Skin of body (tissue), 3 donors: Measurements from ENCODE around the gene RNF31. TPM values are rescaled to one million over a fixed set of nuclear protein-coding genes. Genes with fewer than 3 reads are reported as not detected.
"Not testable (repeated sequence)": the region's sequence is repeated elsewhere in the genome, so short reads cannot be mapped to it uniquely, and the experiment has no call there.

Experiments used
- DNase-seq: peaks from one replicate; lab custom pipeline; 2025; lab: John Stamatoyannopoulos, UW
- small RNA-seq: library from RNA; depleted of rRNA; stranded (forward); fragments of <200 nt; gene quantifications from one replicate; pipeline ENCODE3, GENCODE V24; 2014; ENCODE audit warnings: low replicate concordance
- total RNA-seq: library from RNA; depleted of rRNA; stranded (reverse); fragments of >200 nt; gene quantifications from one replicate; pipeline ENCODE4 v1.2.3, GENCODE V29; 2014

The RNF31 gene
- total RNA-seq, 1 donor from 2014 or later, result 24.2 TPM

GRCh38 chr14:24202538-24202937 lies 55.2 kb downstream of the RNF31 start:
- not testable (repeated sequence) for DNase-seq

GRCh38 chr14:24203249-24203886 lies 56.1 kb downstream of the RNF31 start:
- DNase-seq, result not testable (repeated sequence)

GRCh38 chr14:24204163-24205146 lies 57.2 kb downstream of the RNF31 start:
- no peak for DNase-seq

GRCh38 chr14:24206260-24207103 lies 59.2 kb downstream of the RNF31 start:
- no peak for DNase-seq

GRCh38 chr14:24207104-24207551 lies 59.8 kb downstream of the RNF31 start:
- DNase-seq, result no peak

- DNase-seq, result no peak
Observed at GRCh38 chr14:24207625-24208024, 60.3 kb downstream of the RNF31 start.

Small RNA genes lying within 50 kb of the gene (small RNA-seq; reads per million reads assigned to genes)
- not detected for gene AL136295.4
- not detected for gene CHMP4A
- gene IPO4, result not detected
- gene IRF9, result not detected
- gene RNA5SP383, result 0.14 reads per million

Other genes starting within 250 kb of the RNF31 start
- 23.5 TPM for gene DHRS4, start 193.7 kb upstream of the RNF31 start, total RNA-seq
- gene DHRS4L2, start 158.6 kb upstream of the RNF31 start, total RNA-seq, result 8.7 TPM
- gene CARMIL3, start 95.5 kb upstream of the RNF31 start, total RNA-seq, result 0.69 TPM
- gene CPNE6, start 75.9 kb upstream of the RNF31 start, total RNA-seq, result 0.20 TPM
- gene PCK2, start 53.2 kb upstream of the RNF31 start, total RNA-seq, result 7.2 TPM
- gene DCAF11, start 32.7 kb upstream of the RNF31 start, total RNA-seq, result 45.2 TPM
- 0.69 TPM for gene NRL, start 32.5 kb upstream of the RNF31 start, total RNA-seq
- gene FITM1, start 16.8 kb upstream of the RNF31 start, total RNA-seq, result 13.0 TPM
- gene PSME1, start 11.3 kb upstream of the RNF31 start, total RNA-seq, result 59.7 TPM
- 6.8 TPM for gene EMC9, start 5.9 kb upstream of the RNF31 start, total RNA-seq
- gene PSME2, start 888 bp upstream of the RNF31 start, total RNA-seq, result 62.5 TPM
- gene IRF9, start 13.8 kb downstream of the RNF31 start, total RNA-seq, result 43.4 TPM
- 3.6 TPM for gene REC8, start 24.6 kb downstream of the RNF31 start, total RNA-seq
- gene IPO4, start 41.3 kb downstream of the RNF31 start, total RNA-seq, result 22.8 TPM
- 22.4 TPM for gene TM9SF1, start 47.9 kb downstream of the RNF31 start, total RNA-seq
- not detected for gene TSSK4, start 58.2 kb downstream of the RNF31 start, total RNA-seq
- 30.1 TPM for gene CHMP4A, start 66.0 kb downstream of the RNF31 start, total RNA-seq
- gene MDP1, start 68.6 kb downstream of the RNF31 start, total RNA-seq, result 9.5 TPM
- gene NEDD8, start 84.9 kb downstream of the RNF31 start, total RNA-seq, result 73.5 TPM
- gene GMPR2, start 85.4 kb downstream of the RNF31 start, total RNA-seq, result 39.9 TPM
- 36.2 TPM for gene TINF2, start 95.1 kb downstream of the RNF31 start, total RNA-seq
- 26.1 TPM for gene TGM1, start 115.7 kb downstream of the RNF31 start, total RNA-seq
- gene RABGGTA, start 124.1 kb downstream of the RNF31 start, total RNA-seq, result 13.2 TPM
- gene DHRS1, start 152.3 kb downstream of the RNF31 start, total RNA-seq, result 17.9 TPM
- 14.8 TPM for gene NOP9, start 152.4 kb downstream of the RNF31 start, total RNA-seq
- 7.9 TPM for gene CIDEB, start 160.5 kb downstream of the RNF31 start, total RNA-seq
- gene LTB4R2, start 162.6 kb downstream of the RNF31 start, total RNA-seq, result 13.9 TPM
- gene LTB4R, start 164.0 kb downstream of the RNF31 start, total RNA-seq, result 8.6 TPM
- 9.6 TPM for gene ADCY4, start 187.6 kb downstream of the RNF31 start, total RNA-seq
- 5.6 TPM for gene RIPK3, start 192.5 kb downstream of the RNF31 start, total RNA-seq
- gene NFATC4, start 220.7 kb downstream of the RNF31 start, total RNA-seq, result 33.7 TPM